Measurements from ENCODE around the gene POLR2C.
A peak's percentile ranks its signal among the peaks of the same experiment; 100 is the strongest.
"Not testable (repeated sequence)": the region's sequence is repeated elsewhere in the genome, so short reads cannot be mapped to it uniquely, and the experiment has no call there.

POLR2C gene

DNA sequence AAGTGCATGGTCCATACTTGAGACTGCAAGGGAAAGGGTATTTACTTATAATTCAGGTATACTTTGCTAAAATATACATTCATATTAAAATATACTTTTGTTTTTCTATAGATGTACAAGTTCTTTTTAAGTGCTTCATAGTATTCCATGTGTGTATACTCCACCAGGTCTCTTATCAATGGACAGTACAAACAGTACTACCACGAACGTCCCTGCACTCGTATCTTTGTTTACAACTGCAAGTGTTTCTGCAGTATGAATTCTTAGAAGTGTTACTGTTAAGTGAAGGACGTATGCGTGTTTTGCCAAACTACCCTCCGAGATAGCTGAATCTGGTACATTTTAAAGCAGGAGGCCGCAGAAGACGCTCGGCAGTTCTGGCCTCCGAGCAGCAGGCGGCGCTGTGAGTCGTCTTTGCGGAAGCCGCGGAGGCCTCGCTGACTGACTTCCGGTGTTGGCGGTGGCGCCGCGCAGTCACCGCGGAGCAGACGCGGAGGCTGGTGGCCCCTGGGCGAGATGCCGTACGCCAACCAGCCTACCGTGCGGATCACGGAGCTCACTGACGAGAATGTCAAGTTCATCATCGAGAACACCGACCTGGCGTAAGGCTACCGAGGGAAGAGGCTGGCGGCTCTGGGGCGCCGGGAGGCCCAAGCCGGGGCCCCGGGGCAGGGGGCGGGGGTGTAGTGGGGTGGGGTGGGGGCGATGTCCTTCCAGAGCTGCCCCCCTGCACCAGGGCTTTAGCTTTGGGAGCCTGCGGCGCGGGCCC lies at the start of gene POLR2C:
Gene POLR2C (plus strand): TSS at position 471 of the 769 bp plus-strand sequence. CDS start 46 bp downstream, at position 517.
- peak; percentile 77 for DNase-seq

DNA sequence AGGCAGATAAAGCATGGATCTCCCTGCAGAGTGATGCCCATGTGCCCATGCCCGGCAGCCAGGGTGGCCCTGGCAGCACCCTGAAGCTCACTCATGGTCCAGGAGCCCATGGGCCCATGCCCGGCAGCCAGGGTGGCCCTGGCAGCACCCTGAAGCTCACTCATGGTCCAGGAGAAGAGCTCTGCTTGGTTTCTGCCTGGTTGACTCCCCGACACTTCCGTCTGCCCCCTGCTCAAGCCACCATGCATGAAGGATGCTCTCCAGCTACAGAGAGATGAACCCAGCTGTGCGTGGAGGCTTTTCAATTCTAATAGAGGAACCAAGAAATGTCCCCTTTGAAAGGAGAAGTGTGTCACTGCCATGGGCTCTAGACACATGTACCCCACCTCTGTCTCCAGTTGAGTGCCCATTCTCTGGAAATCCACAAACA lies 49.2 kb upstream of the POLR2C start:
- DNase-seq, result no peak

DNA sequence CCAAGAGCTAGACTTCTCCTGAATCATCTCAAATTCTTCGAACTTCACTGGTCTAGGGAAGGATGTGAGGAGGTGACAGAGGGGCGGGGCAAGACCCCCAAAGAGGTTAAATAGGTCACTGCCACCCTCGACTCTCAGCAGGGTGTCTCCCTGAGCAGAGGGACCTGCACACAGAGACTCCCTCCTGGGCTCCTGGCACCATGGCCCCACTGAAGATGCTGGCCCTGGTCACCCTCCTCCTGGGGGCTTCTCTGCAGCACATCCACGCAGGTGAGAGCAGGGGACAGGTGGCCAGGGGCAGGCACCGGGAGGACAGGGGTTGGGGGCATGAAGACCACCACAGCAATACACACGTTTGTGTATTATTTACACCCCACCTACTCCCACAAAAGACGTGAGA lies 48.7 kb upstream of the POLR2C start:
- DNase-seq, result no peak

DNA sequence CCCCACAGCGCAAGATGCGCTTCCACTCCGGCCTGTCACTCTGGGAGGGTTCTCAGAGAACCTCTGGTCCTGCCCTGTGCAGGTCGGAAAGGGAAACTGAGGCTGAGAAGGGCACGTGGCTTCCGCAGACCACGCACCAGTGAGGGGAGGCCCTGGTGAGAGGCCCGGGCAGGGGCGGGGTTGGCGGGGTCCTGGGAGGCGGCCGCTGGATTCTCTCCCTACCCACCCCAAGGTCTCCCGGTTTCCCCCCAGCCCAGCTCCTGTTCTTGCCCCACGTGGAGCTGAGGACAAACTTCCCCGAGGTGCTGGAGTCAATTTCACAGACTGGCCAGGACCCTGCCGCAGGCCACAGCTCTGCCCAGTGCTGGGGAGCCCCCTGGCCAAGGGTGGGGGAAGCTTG lies 46.4 kb upstream of the POLR2C start:
- no peak for DNase-seq

DNA sequence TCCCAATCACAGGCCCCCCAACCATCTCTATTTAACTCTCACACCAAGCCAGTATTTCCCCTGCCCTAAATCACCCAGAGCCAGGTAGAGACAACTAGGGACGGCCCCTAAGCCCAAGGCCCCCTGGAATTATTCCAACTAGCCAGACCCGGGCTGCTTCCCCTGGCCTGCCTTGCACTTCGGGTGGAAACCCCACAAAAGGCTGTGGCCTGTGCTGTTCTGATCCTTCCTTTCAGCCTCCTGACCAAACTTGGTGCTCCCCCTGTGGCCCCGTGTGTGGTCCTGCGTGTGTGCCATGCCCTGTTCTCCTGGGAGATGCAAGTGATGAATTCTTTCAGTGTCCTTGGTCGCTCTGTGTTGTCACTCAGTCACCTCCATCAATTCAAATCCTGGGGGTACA lies 43.0 kb upstream of the POLR2C start:
- no peak for DNase-seq

DNA sequence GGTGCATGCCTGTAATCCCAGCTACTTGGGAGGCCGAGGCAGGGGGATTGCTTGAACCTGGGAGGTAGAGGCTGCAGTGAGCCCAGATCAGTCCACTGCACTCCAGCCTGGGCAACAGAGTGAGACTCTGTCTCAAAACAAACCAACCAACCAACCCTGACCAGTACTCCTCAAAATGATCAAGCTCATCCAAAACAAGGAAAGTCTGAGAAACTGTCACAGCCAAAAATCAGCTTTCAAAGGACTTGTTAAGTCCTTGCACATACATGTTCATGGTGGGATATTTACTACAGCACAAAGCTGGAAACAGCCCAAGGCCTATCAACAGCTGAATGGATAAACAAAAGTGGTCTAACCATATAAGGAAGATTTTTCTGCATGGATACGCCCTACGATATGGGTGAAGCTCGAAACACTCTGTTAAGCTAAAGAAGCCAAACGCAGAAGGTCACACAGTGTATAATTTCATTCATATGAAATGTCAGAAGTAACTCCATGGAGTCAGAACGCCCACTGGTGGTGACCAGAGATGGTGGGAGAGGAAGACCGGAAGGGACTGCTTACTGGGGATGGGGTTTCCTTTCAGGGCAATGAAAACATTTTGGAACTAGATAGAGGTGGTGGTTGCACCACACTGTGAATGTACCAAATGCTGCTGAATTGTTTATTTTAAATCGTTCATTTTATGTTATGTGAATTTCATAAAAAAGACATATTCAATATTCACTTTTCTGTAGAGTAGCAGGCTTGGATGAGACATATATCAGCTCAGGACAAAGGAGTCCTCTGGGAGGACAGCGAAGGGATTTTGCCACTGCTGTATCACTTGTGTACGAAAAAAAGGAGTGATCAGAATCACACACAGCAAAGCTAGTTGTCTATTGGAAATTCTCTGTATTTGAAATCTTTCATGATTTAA lies 40.2 kb upstream of the POLR2C start:
- peak; percentile 0 for DNase-seq

DNA sequence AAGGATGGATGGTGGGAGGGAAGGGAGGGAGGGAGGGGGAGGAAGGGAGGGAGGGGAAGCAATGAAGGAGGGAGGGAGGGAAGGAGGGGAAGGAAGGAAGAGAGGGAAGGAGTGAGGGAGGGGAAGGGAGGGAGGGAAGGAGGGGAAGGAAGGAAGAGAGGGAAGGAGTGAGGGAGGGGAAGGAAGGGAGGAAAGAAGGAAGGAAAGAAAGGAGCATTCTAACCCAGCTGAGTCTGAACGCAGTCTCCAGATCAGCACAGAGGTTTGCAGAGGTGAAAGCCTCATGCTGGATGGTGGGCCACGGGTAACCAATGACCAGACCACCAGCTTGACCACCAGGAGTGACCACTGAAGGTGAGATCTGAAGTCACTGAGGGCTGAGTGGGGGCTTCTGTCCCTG lies 39.3 kb upstream of the POLR2C start:
- DNase-seq, result no peak

DNA sequence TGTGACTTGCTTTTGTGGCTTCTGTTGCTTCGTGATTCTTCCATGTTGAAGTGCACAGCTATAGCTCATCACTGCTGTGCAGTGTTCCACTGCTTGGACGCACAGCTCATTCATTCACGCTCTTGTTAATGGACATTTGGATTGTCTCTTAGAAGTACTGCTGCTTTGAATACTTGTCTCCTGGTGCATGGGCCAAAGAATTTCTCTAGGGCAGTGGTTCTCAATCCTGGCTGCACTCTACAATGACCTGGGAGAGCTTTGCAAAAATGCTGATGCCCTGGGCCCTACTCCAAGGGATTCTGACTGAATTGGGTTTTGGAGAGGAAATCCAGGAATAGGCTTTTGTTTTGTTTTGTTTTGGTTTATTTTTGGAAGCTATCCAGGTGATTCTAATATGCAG lies 37.9 kb upstream of the POLR2C start:
- no peak for DNase-seq

DNA sequence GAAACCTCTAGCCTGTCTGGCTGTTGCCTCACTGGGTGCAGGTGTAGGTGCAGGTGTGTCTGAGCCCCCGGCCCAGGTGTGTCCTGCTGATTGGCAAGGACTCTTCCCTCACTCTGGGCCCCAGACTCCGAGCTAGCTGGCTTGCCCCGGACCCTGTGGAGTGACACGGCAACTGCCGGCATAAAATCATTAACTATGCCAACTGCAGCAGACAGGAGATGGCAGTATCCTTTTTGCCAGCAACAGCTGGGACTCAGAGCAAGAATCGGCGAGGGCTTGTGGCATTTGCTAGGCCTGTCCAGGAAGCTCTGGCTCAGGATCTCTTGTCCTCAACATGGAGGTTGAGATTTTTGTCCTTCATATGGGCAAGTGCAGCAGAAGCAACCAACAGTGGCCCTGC lies 36.1 kb upstream of the POLR2C start:
- no peak for DNase-seq

DNA sequence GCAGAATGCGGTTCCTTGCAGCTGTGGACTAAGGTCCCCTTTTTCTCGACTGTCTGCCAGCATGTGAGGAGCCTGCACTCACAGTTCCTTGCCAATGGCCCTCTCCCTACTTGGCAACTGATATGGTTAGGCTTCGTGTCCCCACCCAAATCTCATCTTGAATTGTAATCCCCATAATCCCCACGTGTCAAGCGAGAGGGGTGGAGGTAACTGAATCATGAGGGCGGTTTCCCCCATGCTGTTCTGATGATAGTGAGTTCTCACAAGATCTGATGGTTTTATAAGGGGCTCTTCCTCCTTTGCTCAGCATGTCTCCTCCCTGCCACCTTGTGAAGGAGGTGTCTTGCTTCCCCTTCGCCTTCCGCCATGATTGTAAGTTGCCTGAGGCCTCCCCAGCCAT lies 35.2 kb upstream of the POLR2C start:
- DNase-seq, result no peak

DNA sequence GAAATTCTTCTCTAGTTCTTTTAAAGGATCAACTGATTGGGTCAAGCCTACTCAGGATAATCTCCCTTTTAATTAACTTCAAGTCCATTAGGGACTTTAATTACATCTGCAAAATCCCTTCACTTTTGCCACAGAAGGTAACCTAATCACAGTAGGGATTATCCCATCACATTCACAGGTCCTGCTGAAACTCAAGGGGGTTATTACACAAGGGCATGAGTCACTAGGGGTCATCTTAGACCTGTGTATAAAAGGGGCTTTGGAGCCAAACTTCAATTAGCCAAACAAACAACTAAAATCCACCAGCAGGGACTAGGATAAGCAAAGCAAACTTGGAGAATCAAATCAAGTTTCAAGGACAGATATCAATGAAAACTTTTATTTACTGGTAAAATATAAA lies 34.7 kb upstream of the POLR2C start:
- DNase-seq, result no peak

DNA sequence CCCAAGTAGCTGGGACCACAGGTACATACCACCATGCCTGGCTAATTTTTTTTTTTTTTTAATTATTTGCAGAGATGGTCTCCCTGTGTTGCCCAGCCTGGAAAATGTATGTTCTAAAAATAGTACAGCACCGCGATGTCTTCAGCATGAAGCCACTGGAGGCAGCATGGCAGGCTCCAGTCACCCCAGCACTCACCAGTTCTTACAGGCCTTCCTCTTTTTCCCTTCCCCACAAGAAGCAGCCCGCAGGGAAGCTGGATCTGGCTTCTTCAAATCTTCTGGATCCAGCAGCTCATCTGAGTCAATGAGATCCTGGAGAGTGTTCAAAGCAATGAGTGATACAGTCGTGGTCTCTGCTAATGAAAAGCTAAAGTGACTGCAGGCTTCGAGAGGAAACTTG lies 31.5 kb upstream of the POLR2C start:
- no peak for DNase-seq

DNA sequence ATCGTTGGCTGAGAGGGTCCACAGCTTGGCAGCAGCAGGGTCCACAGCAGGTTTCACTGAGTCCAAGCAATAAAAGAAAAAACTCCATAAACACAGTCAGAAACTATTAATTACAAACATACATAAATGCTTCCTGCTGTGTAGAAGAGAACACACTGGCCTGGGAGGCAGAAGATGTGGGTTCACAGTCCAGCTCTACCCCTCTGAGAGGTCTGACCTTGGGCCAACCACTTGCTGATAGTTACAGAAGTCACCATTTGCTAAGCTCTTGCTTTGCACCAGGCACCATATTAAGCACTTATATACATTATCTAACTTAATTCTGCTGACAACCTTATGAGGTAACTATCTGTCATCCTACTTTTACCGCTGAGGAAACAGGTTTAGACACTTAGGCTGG lies 30.0 kb upstream of the POLR2C start:
- DNase-seq, result no peak

DNA sequence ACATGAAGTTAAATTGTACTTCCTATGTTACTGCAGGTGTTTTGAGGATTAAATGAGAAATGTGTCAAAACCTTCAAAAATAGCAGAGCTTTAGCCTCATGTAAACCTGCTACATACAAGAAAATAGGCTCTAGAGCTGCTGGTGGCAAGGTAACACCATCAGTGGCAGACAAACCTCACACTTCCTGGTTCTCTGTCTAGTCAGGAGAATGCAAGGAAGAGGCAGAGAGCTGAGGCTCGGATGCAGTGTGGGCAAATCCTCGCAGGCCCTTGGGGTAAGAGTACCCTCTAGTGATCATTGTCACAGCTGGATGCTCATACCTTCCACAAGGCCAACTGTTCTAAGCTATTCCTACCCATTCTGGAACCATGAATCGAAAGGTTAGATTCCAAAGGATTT lies 29.5 kb upstream of the POLR2C start:
- DNase-seq, result no peak

DNA sequence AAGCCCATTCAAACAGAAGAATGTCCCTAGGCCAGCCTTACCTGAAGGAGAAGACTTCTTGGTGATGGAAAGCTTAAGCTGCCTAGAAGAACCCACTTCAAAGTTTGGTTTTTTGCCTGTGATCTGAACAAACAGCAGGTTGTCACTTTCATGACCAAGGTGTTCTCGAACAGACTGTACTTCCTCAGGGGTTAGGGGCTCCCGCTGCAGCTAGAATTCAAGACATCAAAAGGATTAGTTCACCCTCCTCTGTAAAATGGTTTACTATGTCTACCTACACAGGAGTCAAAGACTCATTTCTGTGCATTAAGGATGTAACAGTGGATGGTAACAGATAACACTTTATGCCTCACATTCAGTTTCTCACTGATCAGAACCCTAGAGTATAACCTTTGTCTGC lies 28.5 kb upstream of the POLR2C start:
- no peak for DNase-seq

DNA sequence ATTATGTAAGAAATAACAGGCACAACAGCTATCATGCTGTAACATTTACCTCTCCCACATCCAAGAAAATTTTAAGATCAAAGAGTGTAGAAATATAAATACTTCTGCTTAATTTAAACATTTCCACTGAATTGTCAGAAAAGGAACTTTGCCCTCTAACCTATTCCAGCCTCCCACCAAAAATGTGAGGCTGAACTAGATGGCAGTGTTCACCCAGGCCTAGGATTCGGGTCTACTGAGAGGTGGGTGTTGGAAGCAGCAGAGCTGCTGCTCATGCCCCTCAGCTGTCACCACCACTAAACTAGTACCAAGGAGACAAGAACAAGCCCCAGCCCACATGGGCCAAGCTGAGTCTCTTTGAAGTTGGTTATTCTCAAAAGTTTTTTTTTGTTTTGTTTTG lies 26.6 kb upstream of the POLR2C start:
- DNase-seq, result no peak

DNA sequence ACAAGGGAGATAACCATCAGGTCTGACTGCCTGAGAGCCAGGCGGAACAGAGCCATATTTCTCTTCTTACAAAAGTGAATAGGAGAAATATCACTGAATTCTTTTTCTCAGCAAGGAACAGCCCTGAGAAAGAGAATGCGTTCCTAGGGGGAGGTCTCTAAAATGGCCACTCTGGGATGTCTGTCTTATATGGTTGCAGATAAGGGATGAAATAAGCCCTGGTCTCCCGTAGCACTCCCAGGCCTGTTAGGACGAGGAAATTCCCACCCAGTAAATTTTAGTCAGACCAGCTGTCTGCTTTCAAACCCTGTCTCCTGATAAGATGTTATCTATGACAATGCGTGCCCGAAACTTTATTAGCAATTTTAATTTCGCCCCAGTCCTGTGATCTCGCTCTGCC lies 22.5 kb upstream of the POLR2C start:
- not testable (repeated sequence) for DNase-seq

DNA sequence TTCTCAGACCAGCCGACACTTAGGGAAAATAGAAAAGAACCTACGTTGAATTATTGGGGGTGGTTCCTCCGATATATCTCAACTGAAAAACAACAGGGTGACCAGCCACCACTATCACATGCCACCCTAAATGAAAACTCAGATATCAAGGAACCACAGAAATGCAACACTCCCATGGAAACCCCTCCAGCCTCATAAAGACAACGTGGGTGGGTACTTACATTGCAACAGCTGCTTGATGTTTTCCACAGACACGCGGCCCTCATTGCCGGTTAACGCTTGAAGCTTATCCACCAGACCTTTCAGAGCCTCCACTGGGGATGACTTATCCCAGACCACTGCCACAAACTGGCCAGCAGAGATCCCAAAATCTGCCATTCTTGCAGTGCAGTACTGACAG lies 21.9 kb upstream of the POLR2C start:
- DNase-seq, result not testable (repeated sequence)

DNA sequence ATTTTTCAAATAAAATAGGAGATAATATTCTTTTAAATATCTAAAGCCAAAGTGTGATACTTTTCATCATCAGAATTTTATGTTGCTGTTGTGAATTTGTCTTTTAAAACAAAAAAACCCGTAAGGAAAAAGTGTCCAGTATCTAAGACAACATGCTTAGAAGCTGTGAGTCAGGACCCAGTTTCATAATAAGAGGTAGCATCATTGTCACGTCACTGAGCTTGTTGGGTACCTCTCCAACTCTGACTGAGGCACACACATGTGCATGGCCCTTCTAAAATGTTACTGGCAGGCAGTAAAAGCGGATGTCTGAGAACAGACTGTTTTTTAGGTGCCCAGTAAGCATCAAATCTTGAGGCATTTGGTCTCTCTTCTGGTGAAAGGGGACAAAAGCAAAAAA lies 17.8 kb upstream of the POLR2C start:
- no peak for DNase-seq

DNA sequence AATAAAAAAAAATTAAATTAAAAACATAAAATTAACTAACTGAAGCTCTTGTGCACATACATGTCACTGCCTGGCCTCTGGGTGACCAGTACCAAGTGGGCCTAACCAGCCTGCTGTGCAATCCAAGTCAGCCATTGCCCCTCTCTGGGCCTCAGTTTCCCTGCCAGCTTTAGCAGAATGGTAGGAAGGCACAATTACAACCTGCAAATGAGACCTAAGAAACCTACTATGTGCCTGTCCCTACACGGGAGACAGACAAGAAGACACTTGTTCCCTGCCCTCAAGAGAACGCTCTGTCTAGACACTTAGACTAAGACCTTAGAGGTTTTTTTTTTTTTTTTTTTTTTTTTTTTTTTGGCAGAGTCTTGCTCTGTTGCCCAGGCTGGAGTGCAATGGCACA lies 17.0 kb upstream of the POLR2C start:
- no peak for DNase-seq

DNA sequence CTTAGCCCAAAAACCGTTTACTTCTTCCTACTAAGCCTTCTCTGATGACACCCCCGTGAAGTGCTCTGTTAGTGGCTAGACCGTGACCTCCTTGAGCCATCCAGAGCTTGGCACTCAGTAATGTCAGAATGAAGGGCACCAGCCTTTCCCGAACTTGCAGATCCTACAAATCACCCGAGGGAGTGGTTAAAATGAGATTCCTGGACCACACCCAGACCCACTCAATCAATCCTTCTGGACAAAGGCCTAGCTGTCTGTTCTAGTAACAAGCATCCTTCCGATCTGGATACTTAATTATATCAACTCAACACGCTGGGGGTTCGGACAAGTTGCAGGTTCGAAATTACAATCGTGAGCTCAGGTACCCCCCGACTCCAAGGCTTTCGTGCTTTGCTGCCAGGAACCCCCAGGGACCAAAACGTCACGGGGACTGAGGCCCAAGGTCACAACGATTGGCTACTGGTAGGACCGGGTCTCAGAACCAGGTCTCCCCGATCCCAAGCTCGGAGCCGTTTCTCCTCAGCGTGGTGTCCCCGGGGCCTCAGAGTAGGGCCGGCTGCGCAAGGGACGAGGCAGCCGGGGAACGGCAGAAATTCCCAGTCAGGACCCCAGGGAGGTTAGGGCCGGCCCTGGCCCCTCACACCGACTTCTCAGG lies 15.8 kb upstream of the POLR2C start:
- peak; percentile 18 for DNase-seq

DNA sequence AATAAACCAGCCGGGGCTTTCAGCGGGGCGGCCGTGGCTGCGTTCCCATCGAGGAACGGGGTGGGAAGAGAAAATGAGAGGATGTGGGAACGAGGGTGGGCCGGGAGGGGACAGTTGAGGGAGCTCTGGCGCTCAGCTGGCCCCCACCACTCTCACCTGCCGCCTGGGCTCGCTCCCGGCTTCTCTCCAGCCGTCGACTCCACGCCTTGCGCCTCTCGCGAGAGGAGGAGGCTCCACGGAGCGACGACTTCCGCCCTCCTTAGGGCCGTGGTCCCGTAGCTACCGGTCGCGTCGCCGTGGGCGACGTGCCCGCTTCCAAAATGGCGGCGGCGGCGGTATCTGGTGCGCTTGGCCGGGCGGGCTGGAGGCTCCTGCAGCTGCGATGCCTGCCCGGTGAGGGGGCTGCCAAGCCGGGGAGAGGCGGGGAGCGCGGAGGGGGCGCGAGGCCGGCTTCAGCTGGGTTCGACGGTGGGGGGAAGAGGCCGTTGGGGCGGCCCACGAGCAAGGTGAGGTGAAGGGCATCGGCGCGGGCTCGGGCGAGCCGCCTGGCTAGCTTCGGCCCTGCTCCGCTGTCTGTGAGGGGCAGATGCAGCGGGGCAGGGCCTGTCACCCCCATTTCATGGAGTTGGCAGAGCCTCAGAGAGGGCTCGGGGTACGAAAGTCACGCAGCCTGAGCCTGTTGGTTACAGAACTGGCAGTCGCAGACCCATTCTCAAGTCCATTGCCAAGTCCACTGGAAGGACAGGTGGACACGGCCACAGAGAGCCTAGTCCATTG lies 15.1 kb upstream of the POLR2C start, which contains the start of the genes CIAPIN1 and COQ9:
Gene CIAPIN1 (minus strand): TSS at position 200 of the 777 bp plus-strand sequence. CDS start 6,457 bp downstream, outside the sequence.
Gene COQ9 (plus strand): TSS at position 294 of the 777 bp plus-strand sequence. CDS start 27 bp downstream, at position 321.
- DNase-seq, result peak; percentile 89
